ENCODE results near the gene AGAP1.
"Not testable (repeated sequence)": the region's sequence is repeated elsewhere in the genome, so short reads cannot be mapped to it uniquely, and the experiment has no call there.

- TF ChIP-seq CTCF, POLR2A, POLR2AphosphoS5 (IDR thresholded peaks at IDR 0.05): not testable (repeated sequence)
These were observed 109.1 kb downstream of the AGAP1 start for GRCh38 chr2:235602971-235603370.
